ENCODE results near the gene GAREM1. TPM values are rescaled to one million over a fixed set of nuclear protein-coding genes. Genes with fewer than 3 reads are reported as not detected.

GAREM1 gene
- polyA plus RNA-seq, 1 experiment = 0.37 TPM

GRCh38 chr18:32483002-32483401, 12.3 kb upstream of the GAREM1 start:
- ChIA-PET POLR2A (no interaction called here), CTCF (interaction anchor here (1.3 kb wide), 1 partner anchor 13 kb away, joined by 3 read pairs; the partner anchor contains the start of gene GAREM1)
- TF ChIP-seq CTCF (IDR thresholded peaks at IDR 0.05; ENCODE audit: insufficient read depth, low read depth, low read length) = no peak
- no peak for DNase-seq (ENCODE audit: low read depth)
- no peaks in the 10 kb centered on the region for H3K27me3 ChIP-seq (ENCODE audit: control insufficient read depth, insufficient read depth, low read length)
- H3K4me3 ChIP-seq (ENCODE audit: low read depth, low read length) = no peak overlapping the region
- H3K36me3 ChIP-seq (ENCODE audit: control insufficient read depth, insufficient read depth, low read length) = no peaks in the 10 kb centered on the region

- Histone ChIP-seq H3K36me3 (ENCODE audit: control insufficient read depth, insufficient read depth, low read length) (no peaks in the 10 kb centered on the region), H3K27me3 (ENCODE audit: control insufficient read depth, insufficient read depth, low read length) (no peaks in the 10 kb centered on the region), H3K4me3 (ENCODE audit: low read depth, low read length) (no peak overlapping the region)
- no peak for DNase-seq (ENCODE audit: low read depth)
- ChIA-PET CTCF (no interaction called here), POLR2A (no interaction called here)
- no peak for TF ChIP-seq CTCF (IDR thresholded peaks at IDR 0.05; ENCODE audit: insufficient read depth, low read depth, low read length)
Observed at GRCh38 chr18:32482117-32482516, 11.4 kb upstream of the GAREM1 start.

- Histone ChIP-seq H3K36me3 (ENCODE audit: control insufficient read depth, insufficient read depth, low read length) (no peaks in the 10 kb centered on the region), H3K27me3 (ENCODE audit: control insufficient read depth, insufficient read depth, low read length) (no peaks in the 10 kb centered on the region), H3K4me3 (ENCODE audit: low read depth, low read length) (no peak overlapping the region)
- CTCF ChIA-PET = interaction anchor here (0.6 to 1.2 kb wide), 2 partner anchors 10 to 41 kb away, joined by 3 read pairs; partner anchors contain the start of gene GAREM1
- no peak for DNase-seq (ENCODE audit: low read depth)
- POLR2A ChIA-PET = no interaction called here
- TF ChIP-seq CTCF (IDR thresholded peaks at IDR 0.05; ENCODE audit: insufficient read depth, low read depth, low read length) = no peak
Observed at GRCh38 chr18:32480581-32480980, 9.9 kb upstream of the GAREM1 start.

GRCh38 chr18:32478807-32479206, 8.1 kb upstream of the GAREM1 start:
- Histone ChIP-seq H3K4me3 (ENCODE audit: low read depth, low read length) (no peak overlapping the region), H3K36me3 (ENCODE audit: control insufficient read depth, insufficient read depth, low read length) (no peaks in the 10 kb centered on the region), H3K27me3 (ENCODE audit: control insufficient read depth, insufficient read depth, low read length) (no peaks in the 10 kb centered on the region)
- DNase-seq (ENCODE audit: low read depth) = no peak
- POLR2A ChIA-PET = no interaction called here
- CTCF ChIA-PET = interaction anchor here (1.0 kb wide), 1 partner anchor 208 kb away, joined by 3 read pairs; no protein-coding TSS in a partner anchor
- no peak for TF ChIP-seq CTCF (IDR thresholded peaks at IDR 0.05; ENCODE audit: insufficient read depth, low read depth, low read length)

GRCh38 chr18:32478317-32478716, 7.6 kb upstream of the GAREM1 start:
- POLR2A ChIA-PET = no interaction called here
- CTCF ChIA-PET = interaction anchor here (1.0 to 1.4 kb wide), 2 partner anchors 189 to 207 kb away, joined by 3 to 8 read pairs; no protein-coding TSS in a partner anchor
- no peak overlapping the region for H3K4me3 ChIP-seq (ENCODE audit: low read depth, low read length)
- no peaks in the 10 kb centered on the region for H3K36me3 ChIP-seq (ENCODE audit: control insufficient read depth, insufficient read depth, low read length)
- no peaks in the 10 kb centered on the region for H3K27me3 ChIP-seq (ENCODE audit: control insufficient read depth, insufficient read depth, low read length)
- no peak for TF ChIP-seq CTCF (IDR thresholded peaks at IDR 0.05; ENCODE audit: insufficient read depth, low read depth, low read length)
- no peak for DNase-seq (ENCODE audit: low read depth)

All from BJ (cell line).